Bronchial epithelial cell (primary cell): ENCODE results near the gene SCGB1D2. TPM values are rescaled to one million over a fixed set of nuclear protein-coding genes. Genes with fewer than 3 reads are reported as not detected.
"Not testable (repeated sequence)": the region's sequence is repeated elsewhere in the genome, so short reads cannot be mapped to it uniquely, and the experiment has no call there.

Experiments used
- DNase-seq: peaks from one replicate; pipeline ENCODE4 v3.0.0-alpha.2; 2010; ENCODE audit warnings: low read depth
- FAIRE-seq: peaks from 2 replicates; lab custom pipeline; 2011; peaks lifted over from hg19 to GRCh38; lab: Jason Lieb, UNC
- H3K27me3 ChIP-seq: 2 replicates; pipeline ENCODE4 v1.5.1; 2011; ENCODE audit warnings: low read length; ENCODE audit not compliant: control insufficient read depth, insufficient read depth
- H3K36me3 ChIP-seq: 2 replicates; pipeline ENCODE4 v1.5.1; 2011; ENCODE audit warnings: low read length; ENCODE audit not compliant: control insufficient read depth, insufficient read depth
- H3K4me3 ChIP-seq: 2 replicates; pipeline ENCODE4 v1.5.1; 2011; ENCODE audit warnings: mild to moderate bottlenecking, low read depth, low read length, control low read depth
- total RNA-seq: library from RNA; depleted of rRNA; stranded (reverse); fragments of >200 nt; gene quantifications from 2 replicates; pipeline ENCODE4 v1.2.1, GENCODE V29; 2014
- TF ChIP-seq, protein P1 (sequence below): IDR thresholded peaks from 2 replicates; pipeline ENCODE4 v1.5.1; 2011; ENCODE audit warnings: mild to moderate bottlenecking, moderate library complexity, low read length, control low read depth, inconsistent platforms; ENCODE audit not compliant: insufficient read depth, severe bottlenecking

SCGB1D2 gene
- total RNA-seq, 1 donor from 2014 or later: not detected

DNA sequence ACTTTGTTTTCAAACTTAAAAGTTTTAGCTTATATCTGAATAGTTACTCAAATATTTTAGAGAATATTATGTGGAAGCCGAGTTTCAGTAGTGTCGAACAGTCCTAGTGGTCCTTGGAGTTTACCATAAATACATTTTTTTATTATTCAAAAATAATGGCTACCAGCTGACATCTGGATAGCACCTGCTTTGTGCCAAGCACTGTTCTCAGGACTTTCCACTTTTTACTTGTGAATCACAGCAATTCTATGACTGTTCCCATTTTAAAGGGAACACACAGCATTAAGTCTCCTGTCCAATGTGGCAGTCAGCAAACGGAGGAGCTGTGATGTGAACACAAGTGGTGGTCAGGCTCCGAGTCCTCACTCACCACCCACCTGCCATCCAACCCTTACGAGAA, 37.6 kb upstream of the SCGB1D2 start:
- no peaks in the 10 kb centered on the region for H3K27me3 ChIP-seq
- no peak for FAIRE-seq
- H3K4me3 ChIP-seq: no peak overlapping the region
- no peak for DNase-seq
- H3K36me3 ChIP-seq: no peaks in the 10 kb centered on the region
- TF ChIP-seq, protein P1, sequence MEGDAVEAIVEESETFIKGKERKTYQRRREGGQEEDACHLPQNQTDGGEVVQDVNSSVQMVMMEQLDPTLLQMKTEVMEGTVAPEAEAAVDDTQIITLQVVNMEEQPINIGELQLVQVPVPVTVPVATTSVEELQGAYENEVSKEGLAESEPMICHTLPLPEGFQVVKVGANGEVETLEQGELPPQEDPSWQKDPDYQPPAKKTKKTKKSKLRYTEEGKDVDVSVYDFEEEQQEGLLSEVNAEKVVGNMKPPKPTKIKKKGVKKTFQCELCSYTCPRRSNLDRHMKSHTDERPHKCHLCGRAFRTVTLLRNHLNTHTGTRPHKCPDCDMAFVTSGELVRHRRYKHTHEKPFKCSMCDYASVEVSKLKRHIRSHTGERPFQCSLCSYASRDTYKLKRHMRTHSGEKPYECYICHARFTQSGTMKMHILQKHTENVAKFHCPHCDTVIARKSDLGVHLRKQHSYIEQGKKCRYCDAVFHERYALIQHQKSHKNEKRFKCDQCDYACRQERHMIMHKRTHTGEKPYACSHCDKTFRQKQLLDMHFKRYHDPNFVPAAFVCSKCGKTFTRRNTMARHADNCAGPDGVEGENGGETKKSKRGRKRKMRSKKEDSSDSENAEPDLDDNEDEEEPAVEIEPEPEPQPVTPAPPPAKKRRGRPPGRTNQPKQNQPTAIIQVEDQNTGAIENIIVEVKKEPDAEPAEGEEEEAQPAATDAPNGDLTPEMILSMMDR: no peak

DNA sequence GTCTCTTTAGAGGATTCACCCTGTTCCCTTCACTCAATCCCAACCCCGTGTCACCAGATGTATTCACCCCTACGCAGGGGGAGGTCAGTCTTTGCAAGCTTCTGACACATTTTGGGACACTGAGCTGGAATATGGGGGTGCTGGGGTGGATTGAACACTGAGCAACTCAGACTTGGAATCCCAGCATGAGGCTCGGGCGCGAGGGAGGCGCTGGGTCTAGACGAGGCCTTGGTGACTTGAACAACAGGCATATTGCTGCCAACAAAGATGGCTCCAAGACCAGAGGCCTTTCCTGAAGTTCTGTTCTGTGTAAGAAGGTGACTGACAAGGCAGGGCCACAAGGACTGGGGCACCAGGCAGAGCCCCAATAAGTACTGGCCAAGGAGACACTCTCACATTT, 36.6 kb upstream of the SCGB1D2 start:
- no peak overlapping the region for H3K4me3 ChIP-seq
- DNase-seq (no peak), FAIRE-seq (no peak)
- H3K36me3 ChIP-seq: no peaks in the 10 kb centered on the region
- no peaks in the 10 kb centered on the region for H3K27me3 ChIP-seq
- TF ChIP-seq, protein P1: no peak

DNA sequence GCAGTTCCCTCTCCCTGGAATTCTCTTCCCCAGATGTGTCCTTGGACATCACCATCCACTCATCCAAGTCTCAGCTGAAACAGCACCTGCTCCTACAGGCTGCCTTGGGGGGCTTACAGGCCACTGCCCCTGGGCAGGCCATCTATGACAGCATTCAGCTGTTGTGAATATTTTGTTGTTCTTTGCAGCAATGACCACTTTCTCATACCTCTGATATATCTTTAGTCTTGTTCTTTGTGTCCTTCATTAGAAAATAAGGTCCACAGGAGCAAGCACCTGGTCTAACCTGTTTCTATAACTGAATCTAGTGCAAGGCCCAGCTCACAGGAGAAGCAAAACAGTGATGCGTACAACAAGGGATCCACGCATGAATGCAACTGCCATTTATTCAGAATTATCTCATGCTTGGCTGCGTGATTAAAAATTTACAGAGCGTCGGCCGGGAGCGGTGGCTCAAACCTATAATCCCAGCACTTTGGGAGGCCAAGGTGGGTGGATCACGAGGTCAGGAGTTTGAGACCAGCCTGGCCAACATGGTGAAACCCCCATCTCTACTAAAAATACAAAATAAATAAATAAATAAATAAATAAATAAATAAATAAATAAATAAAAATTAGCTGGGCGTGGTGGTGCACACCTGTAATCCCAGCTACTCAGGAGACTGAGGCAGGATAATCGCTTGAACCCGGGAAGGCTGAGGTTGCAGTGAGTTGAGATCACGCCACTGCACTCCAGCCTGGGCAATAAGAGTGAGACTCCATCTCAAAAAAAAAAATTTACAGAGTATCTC, 35.6 kb upstream of the SCGB1D2 start:
- H3K27me3 ChIP-seq, FAIRE-seq, DNase-seq, H3K4me3 ChIP-seq, H3K36me3 ChIP-seq: not testable (repeated sequence)

DNA sequence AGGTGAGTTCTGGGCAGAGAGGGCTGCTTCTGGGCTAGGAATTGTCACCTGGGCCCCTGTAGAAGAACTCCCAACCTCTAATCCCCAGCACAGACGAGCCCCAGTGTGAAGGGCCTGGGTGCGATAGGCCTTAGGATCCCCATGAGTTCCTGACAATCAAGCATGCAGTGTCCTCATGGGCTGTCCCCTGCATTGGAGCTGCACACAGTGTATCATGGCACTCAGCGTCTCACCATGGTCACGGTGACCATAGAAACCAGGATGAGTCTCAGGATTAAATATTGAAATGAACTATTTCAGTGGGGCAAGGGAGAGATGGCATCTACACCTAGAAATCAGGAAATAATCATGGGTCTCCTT, 33.3 kb upstream of the SCGB1D2 start:
- FAIRE-seq (no peak), DNase-seq (no peak)
- Histone ChIP-seq H3K27me3 (no peaks in the 10 kb centered on the region), H3K4me3 (no peak overlapping the region), H3K36me3 (no peaks in the 10 kb centered on the region)
- TF ChIP-seq, protein P1: no peak

DNA sequence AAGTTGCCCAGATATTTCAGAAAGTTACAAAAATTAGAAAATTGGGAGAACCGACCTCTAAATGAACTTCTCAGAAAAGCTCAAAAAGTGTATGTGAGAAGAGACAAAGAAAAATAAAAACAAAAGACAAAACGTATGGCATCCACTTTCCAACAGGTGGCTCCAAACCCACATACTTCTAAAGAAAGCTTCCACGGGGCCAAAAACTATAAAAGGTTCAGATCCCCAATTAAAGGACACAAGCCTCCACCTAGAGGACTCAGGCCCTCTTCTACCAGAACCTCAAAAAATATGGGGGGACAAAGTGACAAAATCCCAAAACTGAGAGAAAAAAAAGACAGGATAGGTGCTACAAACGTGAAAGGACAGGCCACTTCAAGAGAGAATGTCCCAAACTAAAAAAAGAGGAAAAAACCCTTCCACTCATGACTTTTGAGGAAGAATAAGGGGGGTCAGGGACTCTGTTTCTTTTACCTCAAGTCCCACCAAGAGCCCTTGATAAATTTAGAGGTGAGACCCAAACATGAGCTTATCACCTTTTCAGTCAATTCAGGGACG, 24.8 kb upstream of the SCGB1D2 start:
- Histone ChIP-seq H3K4me3 (no peak overlapping the region), H3K27me3 (peaks cover 1% of the 10 kb centered on the region), H3K36me3 (no peaks in the 10 kb centered on the region)
- TF ChIP-seq, protein P1: peak; percentile 51
- FAIRE-seq (no peak), DNase-seq (no peak)

DNA sequence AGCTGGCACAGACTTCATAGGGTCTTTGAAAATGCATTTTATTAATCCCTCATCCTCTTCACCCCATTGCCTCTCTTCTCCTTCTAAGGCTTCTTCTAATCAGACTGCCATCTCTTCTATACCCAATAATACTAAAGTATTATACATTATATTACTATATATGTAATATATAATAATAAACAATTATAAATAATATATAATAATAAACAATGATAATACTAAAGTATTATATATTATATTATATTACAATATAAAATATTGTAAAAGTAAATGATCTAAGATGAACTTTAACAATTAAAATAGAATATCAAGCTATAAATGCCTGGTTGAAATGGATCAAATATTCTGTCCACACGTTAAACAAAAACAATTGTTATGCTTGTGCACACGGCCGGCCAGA, 20.5 kb upstream of the SCGB1D2 start:
- no peak for FAIRE-seq
- no peak for DNase-seq
- Histone ChIP-seq H3K36me3 (no peaks in the 10 kb centered on the region), H3K4me3 (no peak overlapping the region), H3K27me3 (no peaks in the 10 kb centered on the region)
- TF ChIP-seq, protein P1: no peak
